Duodenal mucosa (tissue), 2 donors: ENCODE results near the gene C1QTNF3.

Experiments
- H3K27ac ChIP-seq: one replicate; pipeline ENCODE4 v1.7.0; 2013; ENCODE audit warnings: low read depth, low read length
- H3K27me3 ChIP-seq, 2 donors: one replicate each; pipeline ENCODE4 v1.7.0; 2013; ENCODE audit warnings: low read length in 2 of 2, control low read depth in 1 of 2; ENCODE audit not compliant: insufficient read depth in 2 of 2, control insufficient read depth in 1 of 2
- H3K36me3 ChIP-seq, 2 donors: one replicate each; pipeline ENCODE4 v1.7.0; 2013; ENCODE audit warnings: low read length in 2 of 2, control low read depth in 1 of 2; ENCODE audit not compliant: insufficient read depth in 2 of 2, control insufficient read depth in 1 of 2
- H3K4me1 ChIP-seq, 2 donors: one replicate each; pipeline ENCODE4 v1.7.0; 2013; ENCODE audit warnings: low read length in 2 of 2, control low read depth in 1 of 2; ENCODE audit not compliant: insufficient read depth in 2 of 2, control insufficient read depth in 1 of 2
- H3K4me3 ChIP-seq, 2 donors: one replicate each; pipeline ENCODE4 v1.7.0; 2013; ENCODE audit warnings: low read length in 2 of 2, low read depth in 1 of 2
- H3K9ac ChIP-seq, 2 donors: one replicate each; pipeline ENCODE4 v1.7.0; 2013; ENCODE audit warnings: low read length in 2 of 2, low read depth in 1 of 2
- H3K9me3 ChIP-seq, 2 donors: one replicate each; pipeline ENCODE4 v1.7.0; 2013; ENCODE audit warnings: low read length in 2 of 2, control low read depth in 1 of 2; ENCODE audit not compliant: control insufficient read depth in 1 of 2

C1QTNF3 gene

DNA sequence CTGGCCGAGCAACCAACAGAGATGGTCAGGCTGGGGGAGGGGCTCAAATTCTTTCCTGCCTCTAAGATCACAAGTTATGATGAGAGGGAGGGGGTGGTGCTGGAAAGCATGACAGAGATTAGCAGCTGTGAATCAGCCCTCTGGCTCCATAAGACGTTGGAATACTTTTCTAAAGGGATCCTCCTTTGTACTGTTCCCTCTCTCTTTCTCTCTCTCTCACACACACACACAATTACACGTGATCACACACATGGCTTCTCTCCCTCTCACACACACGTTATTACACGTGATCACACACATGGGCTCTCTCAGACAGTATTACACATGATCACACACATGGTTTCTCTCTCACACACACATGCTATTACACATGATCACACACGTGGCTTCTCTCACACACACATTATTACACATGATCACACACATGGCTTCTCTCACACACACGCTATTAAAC, 58.3 kb downstream of the C1QTNF3 start, which contains the start of gene SLC45A2:
Gene SLC45A2, minus strand, starts transcription at position 23 of the 454 bp plus-strand sequence. CDS start 110 bp downstream, outside the sequence.
- Histone ChIP-seq H3K9ac (no peak within 1 kb of the TSS), H3K36me3 (peaks cover 15 to 25% of the 10 kb centered on the region in 2 donors), H3K4me3 (no peak within 1 kb of the TSS), H3K9me3 (peaks cover 0 to 5% of the 10 kb centered on the region in 2 donors), H3K4me1 (peaks cover 0 to 7% of the 10 kb centered on the region in 2 donors), H3K27me3 (no peaks in the 10 kb centered on the region), H3K27ac (no peak within 1 kb of the TSS)

DNA sequence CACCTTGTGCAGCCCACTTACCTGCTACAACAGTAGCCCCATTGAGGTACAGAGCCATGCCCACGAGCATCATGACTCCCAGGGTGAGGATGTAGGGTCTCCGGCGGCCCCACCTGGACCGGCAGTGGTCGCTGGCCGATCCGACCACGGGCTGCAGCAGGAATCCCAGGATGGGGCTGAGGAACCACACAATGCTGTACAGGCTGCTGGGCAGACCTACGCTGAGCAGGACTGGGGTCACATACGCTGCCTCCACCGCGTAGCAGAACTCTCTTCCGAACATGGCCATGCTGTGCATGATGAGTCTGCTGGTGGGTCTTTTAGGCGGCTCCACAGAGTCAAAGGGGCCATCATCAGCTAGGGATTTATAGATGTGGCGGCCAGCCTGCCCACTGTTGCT, 58.8 kb downstream of the C1QTNF3 start:
- no peaks in the 10 kb centered on the region for H3K27me3 ChIP-seq
- H3K4me3 ChIP-seq: no peak overlapping the region
- H3K9me3 ChIP-seq: peaks cover 0 to 5% of the 10 kb centered on the region in 2 donors
- H3K27ac ChIP-seq: no peak overlapping the region
- no peak overlapping the region for H3K9ac ChIP-seq
- peaks cover 0 to 7% of the 10 kb centered on the region in 2 donors for H3K4me1 ChIP-seq
- peaks cover 13 to 22% of the 10 kb centered on the region in 2 donors for H3K36me3 ChIP-seq

DNA sequence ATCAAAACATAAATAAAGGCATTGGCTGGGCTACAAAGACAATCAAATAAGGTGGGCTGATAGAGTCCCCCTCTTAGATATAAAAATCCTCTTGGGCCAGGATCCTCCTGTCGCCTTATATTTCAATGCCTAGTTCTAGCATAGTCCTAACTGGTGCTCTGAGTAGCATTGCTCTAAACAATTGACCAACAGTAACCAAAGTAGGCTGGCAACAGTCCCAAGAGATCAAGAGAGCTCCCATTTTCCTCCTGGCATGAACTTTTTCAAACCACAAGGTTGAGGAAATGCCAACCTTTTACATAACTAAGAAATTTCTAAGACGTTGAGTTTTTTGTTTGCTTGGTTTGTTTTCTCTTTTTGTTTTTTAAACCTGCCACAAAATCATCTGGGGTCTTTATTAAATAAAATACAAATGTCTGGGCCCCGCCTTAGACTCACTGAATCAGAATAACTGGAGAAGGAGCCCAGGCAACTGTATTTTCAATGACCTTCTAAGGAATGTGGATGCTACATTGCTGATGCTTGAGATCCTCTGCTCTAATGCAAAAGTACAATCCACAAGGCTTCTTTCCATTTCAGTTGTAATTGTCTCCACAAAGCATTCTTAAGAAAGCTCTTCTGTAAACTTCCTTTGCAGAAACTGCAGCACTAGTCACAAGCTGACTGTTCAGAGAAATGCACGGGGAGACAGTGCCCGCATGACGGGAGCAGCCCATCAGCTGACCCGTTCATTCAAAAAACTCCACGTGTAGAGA, 61.4 kb downstream of the C1QTNF3 start:
- no peak overlapping the region for H3K9ac ChIP-seq
- H3K36me3 ChIP-seq: peaks cover 0 to 3% of the 10 kb centered on the region in 2 donors
- no peak overlapping the region for H3K27ac ChIP-seq
- H3K9me3 ChIP-seq: peaks cover 0 to 5% of the 10 kb centered on the region in 2 donors
- H3K4me3 ChIP-seq: no peak overlapping the region
- H3K4me1 ChIP-seq: peaks cover 0 to 7% of the 10 kb centered on the region in 2 donors
- H3K27me3 ChIP-seq: no peaks in the 10 kb centered on the region

DNA sequence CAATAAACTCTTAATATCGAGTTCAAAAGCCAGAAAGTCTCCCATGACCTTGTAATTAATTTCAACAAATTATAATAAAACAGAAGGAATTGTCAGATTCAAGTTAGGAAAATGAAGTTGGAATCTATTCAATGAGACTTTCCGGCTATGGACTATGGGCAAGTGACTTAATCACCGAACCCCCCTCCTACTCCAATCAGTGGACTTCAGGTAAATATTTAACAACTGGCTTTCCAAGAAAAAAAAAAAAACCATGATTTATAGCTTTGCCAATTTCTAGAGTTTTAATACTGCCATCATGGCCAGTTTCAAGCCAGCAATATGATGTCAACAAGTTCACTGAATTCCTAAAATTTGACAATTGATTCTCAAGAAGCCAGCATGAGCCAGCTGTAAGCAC, 63.0 kb downstream of the C1QTNF3 start:
- H3K27ac ChIP-seq: no peak overlapping the region
- H3K9ac ChIP-seq: no peak overlapping the region
- H3K27me3 ChIP-seq: no peaks in the 10 kb centered on the region
- no peak overlapping the region for H3K4me3 ChIP-seq
- peaks cover 0 to under 1% of the 10 kb centered on the region in 2 donors for H3K9me3 ChIP-seq
- H3K4me1 ChIP-seq: peaks cover 0 to 7% of the 10 kb centered on the region in 2 donors
- H3K36me3 ChIP-seq: no peaks in the 10 kb centered on the region

DNA sequence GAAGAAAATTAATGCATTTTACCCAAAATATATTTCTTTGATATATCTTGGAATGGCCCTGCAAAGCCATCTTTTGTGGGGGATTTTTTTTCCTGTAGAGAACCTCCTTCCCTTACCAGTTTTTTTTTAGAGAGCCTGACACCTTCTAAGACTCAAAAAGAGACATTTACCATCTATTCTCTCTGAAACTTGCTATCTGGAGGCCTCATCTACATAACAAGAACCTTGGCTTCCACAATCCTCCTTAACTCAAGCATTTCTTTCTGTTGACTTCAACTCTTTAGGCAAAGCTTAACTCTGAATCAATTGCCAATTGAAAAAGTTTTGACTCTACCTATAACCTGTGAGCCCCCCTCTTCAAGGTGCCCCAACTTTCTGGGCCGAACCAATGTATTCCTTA, 64.7 kb downstream of the C1QTNF3 start:
- Histone ChIP-seq H3K27me3 (no peaks in the 10 kb centered on the region), H3K9me3 (no peaks in the 10 kb centered on the region), H3K27ac (no peak overlapping the region), H3K36me3 (no peaks in the 10 kb centered on the region), H3K4me1 (peaks cover 0 to 5% of the 10 kb centered on the region in 2 donors), H3K9ac (no peak overlapping the region), H3K4me3 (no peak overlapping the region)

DNA sequence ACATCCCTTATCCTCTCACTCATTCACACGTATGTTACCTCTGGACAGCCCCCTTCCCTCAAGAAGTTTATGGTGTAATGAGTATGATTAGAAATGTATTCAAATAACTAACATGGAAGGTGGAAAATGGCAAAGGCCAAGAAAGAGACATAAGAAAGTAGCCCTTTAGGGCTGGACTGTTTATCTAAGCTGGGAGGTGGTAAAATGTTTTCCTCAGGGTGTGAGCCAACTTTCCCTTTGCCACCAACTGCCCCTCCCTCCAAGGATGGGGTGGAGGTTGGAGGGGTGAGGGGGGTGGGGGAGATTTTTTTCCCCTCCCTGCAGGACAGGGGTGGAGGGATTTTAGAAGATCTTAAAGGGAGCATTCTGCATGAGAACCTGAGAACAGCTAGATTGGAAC, 66.7 kb downstream of the C1QTNF3 start:
- Histone ChIP-seq H3K27me3 (no peaks in the 10 kb centered on the region), H3K9ac (no peak overlapping the region), H3K27ac (no peak overlapping the region), H3K36me3 (no peaks in the 10 kb centered on the region), H3K4me1 (no peaks in the 10 kb centered on the region), H3K4me3 (no peak overlapping the region), H3K9me3 (no peaks in the 10 kb centered on the region)

DNA sequence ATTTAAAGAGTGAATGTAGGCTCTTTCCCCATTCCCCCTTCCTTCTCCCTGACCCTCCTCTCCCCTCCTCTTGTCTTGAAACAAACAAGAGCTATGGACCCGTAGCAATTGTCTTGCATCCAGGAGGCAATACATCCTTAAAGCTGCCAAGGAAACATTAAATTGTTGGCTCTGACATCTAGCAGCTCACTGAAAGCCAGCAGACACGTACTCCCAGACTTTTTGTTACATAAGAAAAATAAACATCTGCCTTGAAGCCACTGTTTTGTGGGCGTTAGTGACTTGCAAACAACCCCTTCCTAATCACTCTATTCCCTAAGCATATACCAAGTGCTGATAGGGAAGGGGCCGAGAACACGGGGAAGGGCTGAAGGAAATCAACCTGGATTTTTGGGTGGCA, 67.2 kb downstream of the C1QTNF3 start:
- no peak overlapping the region for H3K9ac ChIP-seq
- H3K9me3 ChIP-seq: no peaks in the 10 kb centered on the region

DNA sequence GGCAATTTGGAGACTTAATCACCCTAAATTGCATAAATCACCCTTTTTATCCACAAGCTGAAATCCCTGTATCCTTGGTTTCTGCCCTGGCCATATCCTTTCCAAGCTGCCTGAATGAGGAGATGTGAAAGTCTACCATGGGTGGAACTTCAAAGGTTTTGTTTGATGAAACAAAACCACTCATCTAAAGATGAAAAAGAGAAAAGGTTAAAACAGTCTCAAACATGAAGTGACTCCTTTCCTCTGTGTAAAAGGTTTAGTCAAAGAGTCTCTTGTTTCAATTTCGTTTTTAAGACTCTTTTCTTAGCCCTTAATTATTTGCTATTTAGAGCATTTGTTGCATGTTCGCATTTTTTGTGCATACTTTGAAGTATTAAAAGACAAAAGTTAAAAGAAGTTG, 69.7 kb downstream of the C1QTNF3 start:
- Histone ChIP-seq H3K27me3 (no peaks in the 10 kb centered on the region), H3K4me1 (no peaks in the 10 kb centered on the region), H3K9ac (no peak overlapping the region), H3K9me3 (no peaks in the 10 kb centered on the region), H3K36me3 (no peaks in the 10 kb centered on the region), H3K27ac (no peak overlapping the region), H3K4me3 (no peak overlapping the region)

More for the DNA sequence above, 67.2 kb downstream of the C1QTNF3 start:
- Histone ChIP-seq H3K27ac (no peak overlapping the region), H3K4me1 (no peaks in the 10 kb centered on the region), H3K36me3 (no peaks in the 10 kb centered on the region), H3K4me3 (no peak overlapping the region), H3K27me3 (no peaks in the 10 kb centered on the region)

DNA sequence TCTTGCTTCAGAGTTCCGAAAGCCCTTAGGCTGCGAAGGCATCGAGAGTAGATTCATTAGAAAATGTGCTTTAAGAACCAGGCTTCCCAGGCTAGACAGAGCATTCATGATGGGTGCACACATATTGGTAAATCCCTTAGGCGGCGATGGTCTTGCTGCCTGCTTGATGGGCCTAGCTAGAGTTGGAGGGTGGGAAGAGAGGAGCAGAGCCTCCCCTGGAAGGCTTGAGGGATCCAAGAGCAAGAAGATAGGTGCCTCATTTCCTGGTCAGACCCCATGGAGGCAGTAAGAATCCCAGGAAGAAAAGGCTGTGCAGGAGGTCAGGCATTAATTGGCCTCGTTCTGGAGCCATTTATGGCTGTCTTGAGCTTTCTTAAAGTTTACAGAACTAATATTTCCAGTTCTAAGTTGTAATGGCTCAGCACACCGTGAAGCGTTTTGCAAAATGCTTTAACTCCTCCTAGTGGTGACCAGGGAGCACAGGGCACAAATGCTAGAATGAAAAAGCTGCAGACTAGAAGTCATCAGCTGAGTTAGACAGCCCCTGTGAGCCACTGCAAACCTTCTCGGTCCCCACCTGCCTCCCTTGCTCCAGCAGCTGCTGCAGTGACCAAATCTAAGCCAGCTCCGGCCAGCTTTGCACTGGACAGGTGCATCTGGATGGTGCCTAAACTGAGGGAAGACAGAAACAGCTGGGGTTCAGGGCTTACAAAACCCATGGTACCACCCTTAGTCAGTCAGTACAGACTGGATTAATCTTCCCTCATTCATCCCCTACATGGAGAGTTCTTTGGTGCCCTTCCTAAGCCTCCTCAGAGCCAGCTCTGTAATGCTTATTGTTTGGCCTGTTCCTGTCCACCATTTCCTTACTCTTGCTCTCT, 73.2 kb downstream of the C1QTNF3 start:
- H3K27me3 ChIP-seq: no peaks in the 10 kb centered on the region
- no peak overlapping the region for H3K27ac ChIP-seq
- H3K9me3 ChIP-seq: no peaks in the 10 kb centered on the region
- no peak overlapping the region for H3K4me3 ChIP-seq
- no peak overlapping the region for H3K9ac ChIP-seq
- H3K4me1 ChIP-seq: no peaks in the 10 kb centered on the region
- no peaks in the 10 kb centered on the region for H3K36me3 ChIP-seq
